SK-N-SH treated with all-trans-retinoic acid at 6 μM for 48 hours (cell line): Measurements from ENCODE around the gene BZW2.

Source experiments
- ATAC-seq: fragments of 200-7000 bp; cut with Tn5 transposase; 3 replicates; pipeline ENCODE4 v1.9.1; 2020; ENCODE audit warnings: mild to moderate bottlenecking, moderate library complexity
- ARNTL ChIP-seq: fragments of 450-650 bp; formaldehyde crosslinking; IDR thresholded peaks from 2 replicates; pipeline ENCODE4 v1.5.0; 2020; ENCODE audit warnings: low read depth, mild to moderate bottlenecking, moderate library complexity, borderline replicate concordance
- BACH2 ChIP-seq: fragments of 250-450 bp; sonication (Bioruptor Pico); IDR thresholded peaks from 2 replicates; pipeline ENCODE4 v1.9.0; 2021; ENCODE audit warnings: mild to moderate bottlenecking, borderline replicate concordance
- CSDC2 ChIP-seq: fragments of 250-450 bp; sonication (Bioruptor Pico); IDR thresholded peaks from 2 replicates; pipeline ENCODE4 v1.5.0; 2020; ENCODE audit warnings: mild to moderate bottlenecking, moderate library complexity
- CSRNP3 ChIP-seq: fragments of 250-450 bp; sonication (Bioruptor Pico); IDR thresholded peaks from 2 replicates; pipeline ENCODE4 v1.5.1; 2021; ENCODE audit warnings: mild to moderate bottlenecking, moderate library complexity
- ESRRG ChIP-seq: fragments of 250-450 bp; sonication (Bioruptor Pico); IDR thresholded peaks from 2 replicates; pipeline ENCODE4 v1.6.1; 2021; ENCODE audit warnings: mild to moderate bottlenecking
- GLIS3 ChIP-seq: fragments of 250-450 bp; sonication (Bioruptor Pico); IDR thresholded peaks from 2 replicates; pipeline ENCODE4 v1.5.0; 2020; ENCODE audit warnings: mild to moderate bottlenecking, moderate library complexity
- ISL1 ChIP-seq: fragments of 250-450 bp; sonication (Bioruptor Pico); IDR thresholded peaks from 2 replicates; pipeline ENCODE4 v2.1.2; 2022; ENCODE audit warnings: mild to moderate bottlenecking, moderate library complexity
- OSR1 ChIP-seq: fragments of 250-450 bp; sonication (Bioruptor Pico); IDR thresholded peaks from 2 replicates; pipeline ENCODE4 v1.8.0; 2022; ENCODE audit warnings: moderate library complexity, mild to moderate bottlenecking, inconsistent platforms
- PPARA ChIP-seq: fragments of 250-450 bp; sonication (Bioruptor Pico); IDR thresholded peaks from 2 replicates; pipeline ENCODE4 v1.5.0; 2020; ENCODE audit warnings: mild to moderate bottlenecking, borderline replicate concordance
- RARB ChIP-seq: fragments of 250-450 bp; sonication (Bioruptor Pico); IDR thresholded peaks from 2 replicates; pipeline ENCODE4 v1.8.0; 2021; ENCODE audit warnings: mild to moderate bottlenecking, moderate library complexity
- SNAI2 ChIP-seq: fragments of 250-450 bp; sonication (Bioruptor Pico); IDR thresholded peaks from 2 replicates; pipeline ENCODE4 v1.5.0; 2020; ENCODE audit warnings: mild to moderate bottlenecking, moderate library complexity
- TCF4 ChIP-seq: fragments of 250-450 bp; sonication (Bioruptor Pico); IDR thresholded peaks from 2 replicates; pipeline ENCODE4 v1.8.0; 2021; ENCODE audit warnings: mild to moderate bottlenecking, moderate library complexity, borderline replicate concordance
- TOX ChIP-seq: fragments of 250-450 bp; sonication (Bioruptor Pico); IDR thresholded peaks from 2 replicates; pipeline ENCODE4 v1.8.0; 2021; ENCODE audit warnings: mild to moderate bottlenecking, moderate library complexity, borderline replicate concordance
- TSHZ2 ChIP-seq: fragments of 250-450 bp; sonication (Bioruptor Pico); IDR thresholded peaks from 2 replicates; pipeline ENCODE4 v1.5.0; 2020; ENCODE audit warnings: mild to moderate bottlenecking, moderate library complexity
- ZC3H10 ChIP-seq: fragments of 250-450 bp; sonication (Bioruptor Pico); IDR thresholded peaks from 2 replicates; pipeline ENCODE4 v1.5.1; 2021; ENCODE audit warnings: mild to moderate bottlenecking, moderate library complexity
- ZFP3 ChIP-seq: fragments of 250-450 bp; sonication (Bioruptor Pico); IDR thresholded peaks from 2 replicates; pipeline ENCODE4 v1.5.0; 2020; ENCODE audit warnings: mild to moderate bottlenecking, moderate library complexity
- ZFP30 ChIP-seq: fragments of 450-650 bp; formaldehyde crosslinking; IDR thresholded peaks from 2 replicates; pipeline ENCODE4 v1.5.0; 2022; ENCODE audit warnings: mild to moderate bottlenecking, moderate library complexity
- ZNF565 ChIP-seq: fragments of 450-650 bp; formaldehyde crosslinking; conservative IDR thresholded peaks from 2 replicates; pipeline ENCODE4 v1.5.0; 2020; ENCODE audit warnings: low read depth, mild to moderate bottlenecking, moderate library complexity
- ZNF70 ChIP-seq: fragments of 450-650 bp; formaldehyde crosslinking; IDR thresholded peaks from 2 replicates; pipeline ENCODE4 v1.5.0; 2020; ENCODE audit warnings: mild to moderate bottlenecking, moderate library complexity
- ZNF8 ChIP-seq: fragments of 450-650 bp; formaldehyde crosslinking; IDR thresholded peaks from 2 replicates; pipeline ENCODE4 v1.5.0; 2020; ENCODE audit warnings: mild to moderate bottlenecking, moderate library complexity
- TF ChIP-seq, protein P1 (sequence below): fragments of 250-450 bp; sonication (Bioruptor Pico); IDR thresholded peaks from 2 replicates; pipeline ENCODE4 v1.8.0; 2020; ENCODE audit warnings: mild to moderate bottlenecking, moderate library complexity, borderline replicate concordance
- TF ChIP-seq, protein P2 (sequence below): fragments of 250-450 bp; sonication (Bioruptor Pico); IDR thresholded peaks from 2 replicates; pipeline ENCODE4 v1.5.1; 2020; ENCODE audit warnings: low read depth, mild to moderate bottlenecking, moderate library complexity
- TF ChIP-seq, protein P3 (sequence below): fragments of 250-450 bp; sonication (Bioruptor Pico); IDR thresholded peaks from 2 replicates; pipeline ENCODE4 v1.8.0; 2021; ENCODE audit warnings: low read depth, mild to moderate bottlenecking, moderate library complexity, borderline replicate concordance

BZW2 gene

DNA sequence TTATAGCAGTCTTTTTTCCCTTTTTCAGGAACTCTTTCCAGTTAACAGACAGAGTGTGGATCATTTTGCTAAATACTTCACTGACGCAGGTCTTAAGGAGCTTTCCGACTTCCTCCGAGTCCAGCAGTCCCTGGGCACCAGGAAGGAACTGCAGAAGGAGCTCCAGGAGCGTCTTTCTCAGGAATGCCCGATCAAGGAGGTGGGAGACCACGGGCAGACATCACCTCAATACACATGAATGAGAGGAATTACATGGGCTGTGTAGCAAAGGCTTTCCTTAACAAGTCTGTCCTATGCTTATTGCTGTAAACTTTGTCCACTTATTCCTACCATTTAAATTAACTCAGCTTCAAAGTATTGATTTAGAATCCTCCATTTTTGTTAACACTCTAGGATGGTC, 48.8 kb downstream of the BZW2 start (continued):
- TF ChIP-seq CSRNP3 (CRISPR knock-in tag) (no peak), ARNTL (CRISPR knock-in tag) (no peak), ZNF565 (CRISPR knock-in tag) (no peak)
- TF ChIP-seq, protein P1, sequence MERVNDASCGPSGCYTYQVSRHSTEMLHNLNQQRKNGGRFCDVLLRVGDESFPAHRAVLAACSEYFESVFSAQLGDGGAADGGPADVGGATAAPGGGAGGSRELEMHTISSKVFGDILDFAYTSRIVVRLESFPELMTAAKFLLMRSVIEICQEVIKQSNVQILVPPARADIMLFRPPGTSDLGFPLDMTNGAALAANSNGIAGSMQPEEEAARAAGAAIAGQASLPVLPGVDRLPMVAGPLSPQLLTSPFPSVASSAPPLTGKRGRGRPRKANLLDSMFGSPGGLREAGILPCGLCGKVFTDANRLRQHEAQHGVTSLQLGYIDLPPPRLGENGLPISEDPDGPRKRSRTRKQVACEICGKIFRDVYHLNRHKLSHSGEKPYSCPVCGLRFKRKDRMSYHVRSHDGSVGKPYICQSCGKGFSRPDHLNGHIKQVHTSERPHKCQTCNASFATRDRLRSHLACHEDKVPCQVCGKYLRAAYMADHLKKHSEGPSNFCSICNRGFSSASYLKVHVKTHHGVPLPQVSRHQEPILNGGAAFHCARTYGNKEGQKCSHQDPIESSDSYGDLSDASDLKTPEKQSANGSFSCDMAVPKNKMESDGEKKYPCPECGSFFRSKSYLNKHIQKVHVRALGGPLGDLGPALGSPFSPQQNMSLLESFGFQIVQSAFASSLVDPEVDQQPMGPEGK (CRISPR knock-in tag), result no peak

- TF ChIP-seq GLIS3 (no peak), BACH2 (CRISPR knock-in tag) (no peak), CSRNP3 (CRISPR knock-in tag) (no peak), TCF4 (no peak), RARB (no peak), ZFP3 (CRISPR knock-in tag) (no peak), PPARA (CRISPR knock-in tag) (no peak), ZNF8 (no peak), ZFP30 (CRISPR knock-in tag) (no peak), ESRRG (CRISPR knock-in tag) (no peak), SNAI2 (no peak), CSDC2 (CRISPR knock-in tag) (no peak), OSR1 (CRISPR knock-in tag) (no peak)
- TF ChIP-seq, protein P2, sequence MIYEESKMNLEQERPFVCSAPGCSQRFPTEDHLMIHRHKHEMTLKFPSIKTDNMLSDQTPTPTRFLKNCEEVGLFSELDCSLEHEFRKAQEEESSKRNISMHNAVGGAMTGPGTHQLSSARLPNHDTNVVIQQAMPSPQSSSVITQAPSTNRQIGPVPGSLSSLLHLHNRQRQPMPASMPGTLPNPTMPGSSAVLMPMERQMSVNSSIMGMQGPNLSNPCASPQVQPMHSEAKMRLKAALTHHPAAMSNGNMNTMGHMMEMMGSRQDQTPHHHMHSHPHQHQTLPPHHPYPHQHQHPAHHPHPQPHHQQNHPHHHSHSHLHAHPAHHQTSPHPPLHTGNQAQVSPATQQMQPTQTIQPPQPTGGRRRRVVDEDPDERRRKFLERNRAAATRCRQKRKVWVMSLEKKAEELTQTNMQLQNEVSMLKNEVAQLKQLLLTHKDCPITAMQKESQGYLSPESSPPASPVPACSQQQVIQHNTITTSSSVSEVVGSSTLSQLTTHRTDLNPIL (CRISPR knock-in tag), result no peak
- ATAC-seq, result peak; percentile 94
These were observed 49.7 kb downstream of the BZW2 start for GRCh38 chr7:16695621-16696237.

GRCh38 chr7:16697507-16698199, 51.7 kb downstream of the BZW2 start:
- peak; percentile 71 for ATAC-seq
- TF ChIP-seq SNAI2 (no peak), OSR1 (CRISPR knock-in tag) (no peak), ESRRG (CRISPR knock-in tag) (no peak), ZC3H10 (CRISPR knock-in tag) (no peak), ZFP3 (CRISPR knock-in tag) (no peak), ZNF70 (CRISPR knock-in tag) (no peak), TOX (CRISPR knock-in tag) (no peak), RARB (no peak), ZNF565 (CRISPR knock-in tag) (no peak), PPARA (CRISPR knock-in tag) (no peak), ISL1 (CRISPR knock-in tag) (peak; percentile 71), ARNTL (CRISPR knock-in tag) (no peak), GLIS3 (no peak), TSHZ2 (CRISPR knock-in tag) (no peak), TCF4 (no peak), ZFP30 (CRISPR knock-in tag) (no peak), ZNF8 (no peak), BACH2 (CRISPR knock-in tag) (no peak), CSDC2 (CRISPR knock-in tag) (no peak)
- TF ChIP-seq, protein P1 (CRISPR knock-in tag), result no peak
- TF ChIP-seq, protein P3, sequence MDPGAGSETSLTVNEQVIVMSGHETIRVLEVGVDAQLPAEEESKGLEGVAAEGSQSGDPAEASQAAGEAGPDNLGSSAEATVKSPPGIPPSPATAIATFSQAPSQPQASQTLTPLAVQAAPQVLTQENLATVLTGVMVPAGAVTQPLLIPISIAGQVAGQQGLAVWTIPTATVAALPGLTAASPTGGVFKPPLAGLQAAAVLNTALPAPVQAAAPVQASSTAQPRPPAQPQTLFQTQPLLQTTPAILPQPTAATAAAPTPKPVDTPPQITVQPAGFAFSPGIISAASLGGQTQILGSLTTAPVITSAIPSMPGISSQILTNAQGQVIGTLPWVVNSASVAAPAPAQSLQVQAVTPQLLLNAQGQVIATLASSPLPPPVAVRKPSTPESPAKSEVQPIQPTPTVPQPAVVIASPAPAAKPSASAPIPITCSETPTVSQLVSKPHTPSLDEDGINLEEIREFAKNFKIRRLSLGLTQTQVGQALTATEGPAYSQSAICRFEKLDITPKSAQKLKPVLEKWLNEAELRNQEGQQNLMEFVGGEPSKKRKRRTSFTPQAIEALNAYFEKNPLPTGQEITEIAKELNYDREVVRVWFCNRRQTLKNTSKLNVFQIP (CRISPR knock-in tag), result no peak
